LNCAP (cell line): Measurements from ENCODE around the gene SORCS2.

Source experiments
- CTCF ChIP-seq: fragments of 450-650 bp; IDR thresholded peaks from 2 replicates; pipeline ENCODE4 v1.5.1; 2017; ENCODE audit warnings: mild to moderate bottlenecking

SORCS2 gene

GRCh38 chr4:7709431-7709830 is 517.1 kb downstream of the SORCS2 start:
- no peak for TF ChIP-seq CTCF

DNA sequence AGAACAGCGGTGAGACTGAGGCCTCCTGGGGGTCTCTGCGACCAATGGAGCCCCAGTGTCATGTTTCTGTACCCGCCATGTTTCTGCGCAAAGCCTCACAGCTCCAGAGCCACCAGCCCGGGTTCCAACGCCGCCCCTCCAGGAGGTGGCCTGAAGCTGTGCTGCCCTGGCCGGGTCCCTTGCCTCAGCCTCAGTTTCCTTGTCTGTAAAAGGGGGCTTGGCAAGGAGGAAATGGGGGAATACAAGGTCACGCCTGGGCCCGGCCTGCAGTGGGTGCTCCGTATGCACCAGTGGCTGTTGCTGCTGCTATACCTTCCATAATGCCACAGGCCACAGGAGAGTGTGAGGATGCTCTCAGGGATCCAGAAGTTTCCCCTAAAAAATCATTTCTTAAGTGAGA is 517.8 kb downstream of the SORCS2 start:
- TF ChIP-seq CTCF = no peak

DNA sequence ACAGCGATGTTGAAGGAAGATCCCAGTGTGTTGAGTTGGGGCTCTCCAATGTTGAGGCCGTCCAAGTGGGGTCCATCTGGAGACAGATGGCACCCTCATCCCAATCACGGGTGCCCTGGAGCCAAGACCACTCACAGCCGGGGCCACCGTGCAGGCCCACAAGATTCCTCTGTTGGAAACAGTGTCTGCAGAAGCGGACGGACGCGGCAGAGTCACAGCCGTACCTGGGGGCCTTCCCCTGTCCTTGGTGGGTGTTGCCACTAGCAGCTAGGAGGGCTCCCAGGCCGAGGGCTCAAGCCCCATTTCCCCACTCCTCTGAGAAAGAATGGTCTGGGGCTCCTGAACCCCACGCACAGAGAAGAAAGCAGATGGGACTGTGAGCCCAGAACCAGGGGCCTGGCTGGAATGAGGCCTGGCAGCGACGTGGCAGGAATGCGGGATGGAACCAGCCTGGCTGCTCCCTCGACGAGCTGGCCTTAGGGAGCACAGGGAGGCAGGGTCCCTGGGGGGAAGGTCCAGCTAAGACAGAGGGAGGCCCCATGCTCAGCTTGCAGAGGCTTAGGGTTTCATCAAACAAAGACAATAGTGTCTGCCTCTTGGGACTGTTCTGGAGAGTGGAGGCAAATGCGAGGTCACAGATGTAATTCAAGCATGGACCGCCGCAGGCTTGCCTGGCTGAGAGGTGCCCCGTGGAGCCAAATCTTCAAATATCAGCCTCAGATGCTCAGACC is 518.4 kb downstream of the SORCS2 start:
- no peak for TF ChIP-seq CTCF

- TF ChIP-seq CTCF = no peak
These were observed 519.1 kb downstream of the SORCS2 start for GRCh38 chr4:7711307-7711963.

DNA sequence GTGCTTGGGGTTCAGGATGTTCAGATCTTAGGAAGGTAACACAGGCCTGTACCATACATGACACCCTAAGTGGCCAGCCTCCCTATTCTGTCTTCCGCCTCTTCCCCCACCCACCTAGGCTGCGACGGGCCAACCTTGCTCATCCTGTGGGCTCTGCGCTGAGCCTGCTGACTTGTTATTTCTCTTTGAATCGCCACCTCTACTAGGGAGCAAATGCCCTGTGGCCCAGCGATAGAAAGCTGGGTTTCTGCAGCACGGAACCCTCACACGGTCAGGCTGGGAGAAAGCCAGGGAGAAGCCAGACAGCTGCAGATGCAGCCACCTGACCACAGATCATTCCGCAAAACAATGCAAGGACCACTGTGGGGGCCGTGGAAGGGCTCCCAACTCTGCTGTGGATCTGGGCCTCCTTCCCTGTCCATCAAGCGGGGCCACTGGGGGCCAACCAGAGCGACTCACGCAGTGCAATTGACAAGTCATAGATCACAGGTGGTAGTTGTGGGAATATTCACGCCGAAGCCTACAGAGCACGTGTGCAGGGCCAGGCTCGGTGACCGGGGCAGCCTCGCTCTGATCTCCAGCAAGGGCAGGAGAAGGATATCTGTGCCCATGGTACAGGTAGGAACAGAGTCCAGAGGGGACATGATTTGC is 519.8 kb downstream of the SORCS2 start:
- no peak for TF ChIP-seq CTCF

DNA sequence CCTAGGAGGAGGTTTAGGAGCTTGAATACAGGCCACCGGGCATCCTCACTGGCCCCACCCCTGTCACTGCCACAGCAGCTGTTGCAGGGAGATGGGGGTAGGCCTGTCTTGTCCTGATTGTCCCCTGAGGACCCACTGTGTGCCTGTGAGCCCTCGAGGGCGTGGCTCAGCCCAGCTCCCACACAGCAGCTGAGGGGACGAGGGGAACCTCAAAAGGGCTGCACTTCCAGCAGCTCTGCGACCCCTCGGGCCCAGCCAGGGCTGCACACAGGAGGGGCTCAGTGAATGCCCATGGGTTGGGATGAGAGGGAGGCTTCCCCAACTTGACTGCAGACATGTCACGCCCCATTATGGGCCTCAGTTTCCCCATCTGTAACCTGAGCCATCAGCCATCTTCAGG is 521.4 kb downstream of the SORCS2 start:
- TF ChIP-seq CTCF = no peak

- no peak for TF ChIP-seq CTCF
These were observed 521.8 kb downstream of the SORCS2 start for GRCh38 chr4:7714176-7714575.
